Frontal cortex (tissue), 4 donors: ENCODE results near the gene NOSTRIN. TPM values are rescaled to one million over a fixed set of nuclear protein-coding genes. Genes with fewer than 3 reads are reported as not detected.
"Not testable (repeated sequence)": the region's sequence is repeated elsewhere in the genome, so short reads cannot be mapped to it uniquely, and the experiment has no call there.

ENCODE experiments used
- DNase-seq, 2 donors: peaks; one replicate each; pipeline ENCODE4 v3.0.0; 2012; ENCODE audit warnings: low spot score in 2 of 2
- FAIRE-seq: peaks from 2 replicates; lab custom pipeline; 2012; peaks lifted over from hg19 to GRCh38; lab: Jason Lieb, UNC
- total RNA-seq: library from RNA; depleted of rRNA; stranded (reverse); fragments of >200 nt; gene quantifications from one replicate; pipeline ENCODE4 v1.2.3, GENCODE V29; 2014
- donor health status: control.
- donor health status: control.
- donor health status: control.

The NOSTRIN gene
- total RNA-seq, 1 donor from 2014 or later: 2.9 TPM

- DNase-seq: no peak
- no peak for FAIRE-seq
Measured at GRCh38 chr2:168858146-168858545, 55.7 kb downstream of the NOSTRIN start.

- not testable (repeated sequence) for FAIRE-seq, DNase-seq
Measured at GRCh38 chr2:168867164-168867563, 64.7 kb downstream of the NOSTRIN start.

DNA sequence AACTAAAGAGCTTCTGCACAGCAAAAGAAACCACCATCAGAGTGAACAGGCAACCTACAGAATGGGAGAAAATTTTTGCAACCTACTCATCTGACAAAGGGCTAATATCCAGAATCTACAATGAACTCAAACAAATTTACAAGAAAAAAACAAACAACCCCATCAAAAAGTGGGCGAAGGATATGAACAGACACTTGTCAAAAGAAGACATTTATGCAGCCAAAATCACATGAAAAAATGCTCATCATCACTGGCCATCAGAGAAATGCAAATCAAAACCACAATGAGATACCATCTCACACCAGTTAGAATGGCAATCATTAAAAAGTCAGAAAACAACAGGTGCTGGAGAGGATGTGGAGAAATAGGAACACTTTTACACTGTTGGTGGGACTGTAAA lies 67.9 kb downstream of the NOSTRIN start:
- not testable (repeated sequence) for DNase-seq, FAIRE-seq

DNA sequence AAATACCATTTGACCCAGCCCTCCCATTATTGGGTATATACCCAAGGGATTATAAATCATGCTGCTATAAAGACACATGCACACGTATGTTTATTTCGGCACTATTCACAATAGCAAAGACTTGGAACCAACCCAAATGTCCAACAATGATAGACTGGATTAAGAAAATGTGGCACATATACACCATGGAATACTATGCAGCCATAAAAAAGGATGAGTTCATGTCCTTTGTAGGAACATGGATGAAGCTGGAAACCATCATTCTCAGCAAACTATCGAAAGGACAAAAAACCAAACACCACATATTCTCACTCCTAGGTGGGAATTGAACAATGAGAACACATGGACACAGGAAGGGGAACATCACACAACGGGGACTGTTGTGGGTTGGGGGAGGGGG lies 68.4 kb downstream of the NOSTRIN start:
- FAIRE-seq, DNase-seq: not testable (repeated sequence)

GRCh38 chr2:168874368-168875054 lies 72.1 kb downstream of the NOSTRIN start:
- no peak for DNase-seq
- no peak for FAIRE-seq

GRCh38 chr2:168882163-168882562 lies 79.7 kb downstream of the NOSTRIN start:
- DNase-seq, FAIRE-seq: not testable (repeated sequence)

DNA sequence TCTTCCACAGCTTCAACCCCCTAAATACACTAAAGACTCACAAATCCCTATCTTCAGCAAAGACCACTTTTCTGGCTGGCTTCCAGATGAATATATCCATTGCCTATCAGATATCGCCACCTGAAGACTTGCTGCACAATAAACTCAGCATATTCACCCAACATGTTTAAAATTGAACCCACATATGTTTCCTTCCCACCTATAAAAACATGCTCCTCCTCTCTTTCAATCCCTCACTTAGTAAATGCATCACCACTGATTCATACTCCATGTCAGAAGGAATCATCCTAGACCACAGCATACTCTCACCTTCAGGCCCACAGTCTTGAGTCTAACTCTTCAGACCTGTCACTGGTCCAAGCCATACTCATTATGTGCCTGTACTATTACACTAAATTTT lies 82.5 kb downstream of the NOSTRIN start:
- no peak for FAIRE-seq
- no peak for DNase-seq

GRCh38 chr2:168889635-168890005 lies 87.2 kb downstream of the NOSTRIN start:
- DNase-seq (no peak), FAIRE-seq (no peak)

GRCh38 chr2:168890006-168890782 lies 87.8 kb downstream of the NOSTRIN start, which contains the start of gene SPC25:
Gene SPC25, minus strand, starts transcription at chr2:168890430. Its CDS starts 911 bp downstream, at chr2:168889519.
- DNase-seq (peak; percentile 68 to 90), FAIRE-seq (no peak)

- DNase-seq (no peak), FAIRE-seq (no peak)
Measured at GRCh38 chr2:168892327-168892726, 89.9 kb downstream of the NOSTRIN start.

- FAIRE-seq: no peak
- no peak for DNase-seq
Measured at GRCh38 chr2:168894101-168894500, 91.7 kb downstream of the NOSTRIN start.

GRCh38 chr2:168894720-168895119 lies 92.3 kb downstream of the NOSTRIN start:
- DNase-seq: no peak
- no peak for FAIRE-seq

DNA sequence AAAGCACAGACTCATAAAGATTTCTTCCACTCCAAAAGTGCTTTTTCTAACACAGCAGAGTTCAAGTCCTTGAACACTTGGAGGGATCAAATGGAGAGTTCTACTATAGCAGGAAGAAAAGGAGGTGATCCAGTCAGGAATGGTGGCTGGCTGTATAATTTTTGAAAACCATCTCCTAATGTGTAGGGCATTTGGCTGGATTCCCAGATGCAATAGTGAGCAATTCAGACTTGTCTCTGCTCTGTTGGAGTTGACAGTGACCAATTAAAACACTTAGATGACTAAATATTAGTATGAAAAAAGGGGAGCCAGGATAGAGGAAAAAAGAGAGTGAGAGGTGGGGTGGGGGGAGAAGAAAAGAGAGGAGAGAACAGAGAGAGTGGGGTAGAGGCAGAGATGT lies 93.3 kb downstream of the NOSTRIN start:
- DNase-seq (no peak), FAIRE-seq (no peak)

DNA sequence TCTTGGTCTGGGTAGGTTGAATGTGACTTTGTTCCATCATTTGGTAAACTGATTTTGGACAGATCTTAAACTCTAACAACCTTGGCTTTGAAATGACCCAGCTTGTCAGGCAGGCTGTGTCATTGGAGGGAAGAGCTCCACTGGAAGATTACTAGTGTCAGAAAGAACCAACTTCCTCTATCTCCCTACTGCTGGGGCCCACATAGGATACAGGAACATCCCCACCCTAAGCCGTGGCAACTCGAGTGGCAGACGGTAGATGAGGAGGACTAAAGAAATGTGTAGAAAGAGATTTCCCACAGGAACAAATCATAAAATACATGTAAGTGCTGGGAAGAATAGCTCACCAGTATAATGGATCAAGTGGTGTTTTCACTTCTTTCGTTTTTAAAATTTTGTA lies 94.3 kb downstream of the NOSTRIN start:
- no peak for FAIRE-seq
- no peak for DNase-seq

DNA sequence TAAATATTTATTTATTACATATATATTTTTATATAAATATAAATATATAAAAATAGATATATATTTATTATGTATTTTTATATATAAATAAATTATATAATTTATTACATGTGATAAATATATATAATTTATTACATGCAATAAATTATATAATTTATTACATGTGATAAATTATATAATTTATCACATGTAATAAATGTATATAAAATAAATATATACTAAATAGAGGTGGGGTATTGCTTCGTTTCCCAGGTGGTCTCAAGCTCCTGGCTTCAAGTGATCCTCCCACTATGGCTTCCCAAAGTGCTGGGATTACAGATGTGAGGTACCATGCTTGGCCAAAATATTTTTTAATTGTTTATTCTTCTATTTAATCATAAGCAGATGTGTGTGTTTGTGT lies 95.0 kb downstream of the NOSTRIN start:
- FAIRE-seq: no peak
- no peak for DNase-seq

DNA sequence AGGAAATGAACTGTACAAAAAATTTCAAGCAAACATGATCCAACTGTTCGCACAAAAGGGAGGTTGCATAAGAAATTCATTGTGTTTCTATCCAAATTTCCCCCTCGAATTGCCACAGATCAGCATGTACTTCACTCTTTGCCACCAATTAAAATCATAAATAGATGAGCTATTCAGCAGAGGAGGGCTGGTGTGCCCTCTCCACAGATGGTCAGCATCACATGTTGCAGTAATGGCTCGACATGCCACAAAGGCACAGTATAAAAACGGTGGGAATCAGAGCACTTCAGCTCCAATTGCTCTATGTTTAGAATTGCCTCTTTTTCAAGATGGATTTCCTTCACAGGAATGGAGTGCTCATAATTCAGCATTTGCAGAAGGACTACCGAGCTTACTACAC lies 98.6 kb downstream of the NOSTRIN start, which contains the start of gene G6PC2:
G6PC2 (plus strand) TSS at position 289 of the 400 bp plus-strand sequence; CDS start at position 330, 41 bp downstream.
- DNase-seq: no peak
- FAIRE-seq: no peak

DNA sequence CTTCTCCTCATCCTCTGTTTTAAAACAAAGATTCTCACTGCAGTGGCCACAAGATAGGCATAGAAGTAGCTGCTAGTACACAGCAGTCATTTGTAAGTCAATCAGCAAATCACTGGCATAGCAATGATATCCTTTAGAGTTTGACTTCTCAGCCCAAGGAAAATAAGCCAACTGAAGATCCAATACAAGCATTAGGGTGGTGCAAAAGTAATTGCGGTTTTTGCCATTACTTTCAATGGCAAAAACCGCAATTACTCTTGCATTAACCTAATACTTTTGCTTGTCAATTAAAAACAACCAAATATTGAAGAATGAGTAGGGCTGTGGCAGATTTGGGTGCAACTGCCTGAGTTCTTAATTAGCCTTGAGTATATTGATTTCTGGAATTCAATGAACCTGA lies 101.5 kb downstream of the NOSTRIN start:
- no peak for FAIRE-seq
- DNase-seq: no peak

DNA sequence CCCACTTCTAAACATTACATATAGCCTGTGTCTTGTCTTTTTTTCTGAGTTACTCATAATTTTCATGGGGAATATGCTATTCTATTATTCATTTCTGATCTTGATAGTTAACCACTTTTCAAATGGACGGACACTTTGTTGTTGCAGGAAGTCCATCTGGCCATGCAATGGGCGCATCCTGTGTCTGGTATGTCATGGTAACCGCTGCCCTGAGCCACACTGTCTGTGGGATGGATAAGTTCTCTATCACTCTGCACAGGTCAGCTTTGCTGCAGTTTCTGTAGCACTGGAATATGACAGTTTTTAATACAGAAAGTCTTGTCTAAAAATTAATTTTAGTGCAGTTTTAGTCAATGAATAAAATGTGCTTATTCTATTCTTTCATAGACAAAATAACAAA lies 101.9 kb downstream of the NOSTRIN start:
- DNase-seq (no peak), FAIRE-seq (no peak)

GRCh38 chr2:168907940-168908662 lies 105.7 kb downstream of the NOSTRIN start:
- DNase-seq (no peak), FAIRE-seq (no peak)

DNA sequence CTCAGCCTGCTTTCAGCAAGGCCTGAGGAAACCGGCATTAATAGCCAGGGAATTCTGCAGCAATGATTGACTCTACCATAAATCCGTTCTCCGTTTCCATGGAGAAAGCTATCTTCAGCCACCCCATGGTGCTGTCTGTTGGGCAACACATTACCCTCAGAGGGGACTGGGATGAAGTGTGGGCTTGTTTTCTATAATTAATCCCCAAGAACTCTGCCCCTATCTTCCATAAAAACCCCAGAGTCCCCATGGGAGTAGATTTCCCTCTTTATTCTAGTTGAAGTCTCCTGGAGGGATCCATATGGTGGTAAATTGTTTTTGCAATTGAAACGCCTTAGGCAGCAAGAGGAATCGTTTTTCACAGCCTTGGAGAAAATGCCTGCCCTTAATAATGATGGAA lies 107.9 kb downstream of the NOSTRIN start:
- no peak for FAIRE-seq
- no peak for DNase-seq
